Neuronal stem cell (in vitro differentiated cells): ENCODE measurements around the gene SLIT3.
"Not testable (repeated sequence)": the region's sequence is repeated elsewhere in the genome, so short reads cannot be mapped to it uniquely, and the experiment has no call there.

ENCODE experiments used
- DNase-seq: peaks from one replicate; pipeline ENCODE4 v3.0.0-alpha.2; 2013; ENCODE audit warnings: low spot score
- H2AFZ ChIP-seq: one replicate; pipeline ENCODE4 v1.6.1; 2013; ENCODE audit warnings: mild to moderate bottlenecking, low read length, inconsistent platforms
- H2AK5ac ChIP-seq: 2 replicates; pipeline ENCODE4 v1.6.1; 2013; ENCODE audit warnings: low read depth, mild to moderate bottlenecking, inconsistent platforms, low read length, moderate library complexity, mixed read lengths
- H2BK120ac ChIP-seq: 2 replicates; pipeline ENCODE4 v1.6.1; 2013; ENCODE audit warnings: low read depth, mild to moderate bottlenecking, inconsistent platforms, low read length, moderate library complexity, mixed read lengths
- H2BK12ac ChIP-seq: one replicate; pipeline ENCODE4 v1.6.1; 2013; ENCODE audit warnings: low read length, inconsistent platforms
- H2BK15ac ChIP-seq: 2 replicates; pipeline ENCODE4 v1.6.1; 2013; ENCODE audit warnings: mild to moderate bottlenecking, low read length, inconsistent platforms, mixed read lengths
- H2BK5ac ChIP-seq: one replicate; pipeline ENCODE4 v1.6.1; 2013; ENCODE audit warnings: inconsistent platforms, mild to moderate bottlenecking, low read length, moderate library complexity
- H3K14ac ChIP-seq: one replicate; pipeline ENCODE4 v1.6.1; 2013; ENCODE audit warnings: low read length, inconsistent platforms
- H3K18ac ChIP-seq: 2 replicates; pipeline ENCODE4 v1.6.1; 2013; ENCODE audit warnings: low read length, inconsistent platforms
- H3K23ac ChIP-seq: 2 replicates; pipeline ENCODE4 v1.6.1; 2013; ENCODE audit warnings: low read depth, mild to moderate bottlenecking, mixed read lengths, low read length, inconsistent platforms; ENCODE audit not compliant: poor library complexity
- H3K27ac ChIP-seq: replicated peaks from 3 replicates; pipeline ENCODE4 v1.5.1; 2013; ENCODE audit warnings: low read length, inconsistent platforms
- H3K27me3 ChIP-seq, 3 experiments: 2 replicates each; pipeline ENCODE4 v1.6.1; 2013; ENCODE audit warnings: low read length in 3 of 3, mild to moderate bottlenecking in 2 of 3, inconsistent platforms in 1 of 3, low read depth in 1 of 3, mixed read lengths in 1 of 3, moderate library complexity in 1 of 3; ENCODE audit not compliant: control insufficient read depth in 3 of 3, insufficient read depth in 3 of 3
- H3K36me3 ChIP-seq, 2 donors: replicated peaks in 1 of 2; 2 replicates each; pipeline ENCODE4 v1.6.1; 2013; ENCODE audit warnings: low read length in 2 of 2; ENCODE audit not compliant: control insufficient read depth in 2 of 2, insufficient read depth in 2 of 2
- H3K4ac ChIP-seq: 2 replicates; pipeline ENCODE4 v1.6.1; 2013; ENCODE audit warnings: inconsistent platforms, mild to moderate bottlenecking, low read length, moderate library complexity
- H3K4me1 ChIP-seq, 2 donors: 1 replicate in 1 of 2; 2 replicates in 1 of 2; pipeline ENCODE4 v1.6.1; 2013; ENCODE audit warnings: low read length in 2 of 2, low read depth in 1 of 2; ENCODE audit not compliant: control insufficient read depth in 2 of 2, insufficient read depth in 1 of 2
- H3K4me2 ChIP-seq: one replicate; pipeline ENCODE4 v1.6.1; 2013; ENCODE audit warnings: mild to moderate bottlenecking, low read length, inconsistent platforms; ENCODE audit not compliant: insufficient read depth, poor library complexity, severe bottlenecking
- H3K4me3 ChIP-seq, 2 donors: 2 replicates each; pipeline ENCODE4 v1.5.1; 2013; ENCODE audit warnings: low read length in 2 of 2, mild to moderate bottlenecking in 2 of 2, inconsistent platforms in 1 of 2, moderate library complexity in 1 of 2
- H3K79me1 ChIP-seq: one replicate; pipeline ENCODE4 v1.6.1; 2013; ENCODE audit warnings: low read depth, mild to moderate bottlenecking, inconsistent platforms, low read length, moderate library complexity
- H3K9ac ChIP-seq: one replicate; pipeline ENCODE4 v1.6.1; 2013; ENCODE audit warnings: mild to moderate bottlenecking, low read depth, low read length, inconsistent platforms; ENCODE audit not compliant: poor library complexity
- H3K9me3 ChIP-seq, 2 donors: replicated peaks in 1 of 2; 2 replicates each; pipeline versions ENCODE3 to v1.6.1; 2013; ENCODE audit warnings: low read length in 2 of 2, mild to moderate bottlenecking in 2 of 2, inconsistent platforms in 1 of 2, low read depth in 1 of 2, mixed read lengths in 1 of 2, moderate library complexity in 1 of 2; ENCODE audit not compliant: control insufficient read depth in 2 of 2, insufficient read depth in 1 of 2
- H4K8ac ChIP-seq: one replicate; pipeline ENCODE4 v1.6.1; 2013; ENCODE audit warnings: low read depth, mild to moderate bottlenecking, inconsistent platforms, low read length, moderate library complexity
- H4K91ac ChIP-seq: one replicate; pipeline ENCODE4 v1.6.1; 2013; ENCODE audit warnings: low read length, low read depth, mild to moderate bottlenecking, inconsistent platforms; ENCODE audit not compliant: poor library complexity
- WGBS, 2 donors: extraction: QIAGEN DNeasy Blood & Tissue Kit; methylation state at CpG; one replicate each; pipeline ENCODE4 v1.1.7; 2013; ENCODE audit warnings: missing lambda C conversion rate in 2 of 2, mixed read lengths in 1 of 2; ENCODE audit not compliant: insufficient read length in 2 of 2, insufficient replicate concordance in 1 of 2; ENCODE audit errors: extremely low coverage in 2 of 2; 5-methylcytosine and 5-hydroxymethylcytosine counted together

Gene SLIT3

GRCh38 chr5:169106911-169107706 lies 193.8 kb downstream of the SLIT3 start:
- Histone ChIP-seq H2BK5ac (no peak overlapping the region), H3K27me3 (peaks cover 0 to 3% (median 0%) of the 10 kb centered on the region in 3 experiments), H2BK15ac (no peak overlapping the region), H2AFZ (no peak overlapping the region), H3K9me3 (peaks cover 0 to 2% of the 10 kb centered on the region in 2 donors), H3K4me2 (no peak overlapping the region), H3K27ac (no peak overlapping the region), H4K91ac (no peak overlapping the region), H3K14ac (no peak overlapping the region), H3K4me3 (no peak overlapping the region), H3K18ac (no peak overlapping the region), H3K4me1 (no peaks in the 10 kb centered on the region), H3K23ac (no peak overlapping the region), H2BK120ac (no peak overlapping the region), H2BK12ac (no peak overlapping the region), H2AK5ac (no peak overlapping the region), H3K36me3 (no peaks in the 10 kb centered on the region), H3K79me1 (no peaks in the 10 kb centered on the region), H3K9ac (no peak overlapping the region), H4K8ac (no peak overlapping the region), H3K4ac (no peak overlapping the region)
- WGBS, 2 donors = no CpG with 5 or more reads among the region's 10 CpGs
- no peak for DNase-seq

- H3K9me3 ChIP-seq = not testable (repeated sequence)
These were observed 195.4 kb downstream of the SLIT3 start for GRCh38 chr5:169105582-169105981.

DNA sequence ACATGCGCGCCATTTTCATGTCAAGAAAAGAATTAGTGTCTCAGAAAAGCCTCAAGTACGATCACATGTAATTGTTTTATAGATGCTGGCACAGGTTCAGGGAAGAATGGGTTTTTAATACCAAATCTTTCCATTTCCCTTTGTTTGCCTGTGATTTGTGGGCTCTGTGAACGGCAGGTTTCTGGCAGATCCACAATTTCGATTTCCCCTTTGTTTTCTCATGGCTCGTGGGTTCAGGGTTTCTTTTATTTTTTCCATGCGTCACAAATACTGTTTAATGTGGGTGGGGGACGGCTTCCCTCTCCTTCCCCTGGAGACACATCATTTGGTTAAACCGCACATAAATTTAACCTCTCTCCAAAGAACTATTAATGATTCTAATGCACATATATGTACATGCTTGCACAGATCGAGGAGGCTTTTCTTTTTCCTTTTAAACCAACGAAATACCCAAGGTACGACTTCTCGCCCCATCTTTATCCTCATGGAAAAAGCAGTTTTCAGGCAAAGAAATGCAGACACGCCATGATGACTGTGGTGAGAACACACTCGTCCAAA lies 195.9 kb downstream of the SLIT3 start:
- no peak overlapping the region for H3K4me2 ChIP-seq
- H4K91ac ChIP-seq = no peak overlapping the region
- no peaks in the 10 kb centered on the region for H3K4me1 ChIP-seq
- H3K27me3 ChIP-seq = peaks cover 0 to 3% (median 0%) of the 10 kb centered on the region in 3 experiments
- no peak overlapping the region for H2BK5ac ChIP-seq
- no peak overlapping the region for H2BK15ac ChIP-seq
- no peak overlapping the region for H3K23ac ChIP-seq
- H3K18ac ChIP-seq = no peak overlapping the region
- H3K79me1 ChIP-seq = no peaks in the 10 kb centered on the region
- H2AK5ac ChIP-seq = no peak overlapping the region
- H2AFZ ChIP-seq = no peak overlapping the region
- H3K4ac ChIP-seq = no peak overlapping the region
- H3K14ac ChIP-seq = no peak overlapping the region
- no peak overlapping the region for H4K8ac ChIP-seq
- H3K9ac ChIP-seq = no peak overlapping the region
- whole genome bisulfite sequencing, 2 donors = no CpG with 5 or more reads among the region's 15 CpGs
- no peak overlapping the region for H2BK120ac ChIP-seq
- no peak overlapping the region for H3K27ac ChIP-seq
- DNase-seq = no peak
- no peaks in the 10 kb centered on the region for H3K36me3 ChIP-seq
- no peak overlapping the region for H3K4me3 ChIP-seq
- H3K9me3 ChIP-seq = no peaks in the 10 kb centered on the region
- no peak overlapping the region for H2BK12ac ChIP-seq

More at GRCh38 chr5:169105582-169105981, 195.4 kb downstream of the SLIT3 start:
- not testable (repeated sequence) for H2BK15ac ChIP-seq, H3K4me3 ChIP-seq, H4K91ac ChIP-seq, H3K27me3 ChIP-seq, H3K4me2 ChIP-seq, H2AK5ac ChIP-seq, H3K18ac ChIP-seq, H2BK12ac ChIP-seq, H3K79me1 ChIP-seq, H2BK120ac ChIP-seq, H3K23ac ChIP-seq, DNase-seq, H2BK5ac ChIP-seq, H3K9ac ChIP-seq, H3K14ac ChIP-seq, H3K27ac ChIP-seq, H3K4ac ChIP-seq, H3K36me3 ChIP-seq, H3K4me1 ChIP-seq, H2AFZ ChIP-seq, H4K8ac ChIP-seq
- WGBS, 2 donors = no CpG with 5 or more reads among the region's 2 CpGs

GRCh38 chr5:169103586-169104181 lies 197.3 kb downstream of the SLIT3 start:
- H2AFZ ChIP-seq = no peak overlapping the region
- no peak overlapping the region for H2BK120ac ChIP-seq
- H3K18ac ChIP-seq = no peak overlapping the region
- no peak overlapping the region for H2BK5ac ChIP-seq
- H2BK15ac ChIP-seq = no peak overlapping the region
- H3K4me1 ChIP-seq = peaks cover 0 to 1% of the 10 kb centered on the region in 2 donors
- H3K9ac ChIP-seq = no peak overlapping the region
- H3K36me3 ChIP-seq = no peaks in the 10 kb centered on the region
- no peak overlapping the region for H2BK12ac ChIP-seq
- no peak overlapping the region for H3K14ac ChIP-seq
- no peak overlapping the region for H3K4me3 ChIP-seq
- no peak for DNase-seq
- H3K23ac ChIP-seq = no peak overlapping the region
- H3K9me3 ChIP-seq = no peaks in the 10 kb centered on the region
- H2AK5ac ChIP-seq = no peak overlapping the region
- H4K8ac ChIP-seq = no peak overlapping the region
- no CpG with 5 or more reads among the region's 11 CpGs for WGBS, 2 donors
- H3K4ac ChIP-seq = no peak overlapping the region
- H3K27ac ChIP-seq = no peak overlapping the region
- no peak overlapping the region for H3K4me2 ChIP-seq
- no peak overlapping the region for H4K91ac ChIP-seq
- H3K27me3 ChIP-seq = peaks cover 0 to 3% (median 0%) of the 10 kb centered on the region in 3 experiments
- H3K79me1 ChIP-seq = no peaks in the 10 kb centered on the region
